HepG2 (cell line): ENCODE measurements around the gene HCRT.

Experiments
- HDAC6 ChIP-seq: fragments of 200-600 bp; sonication (generic); IDR thresholded peaks from 2 replicates; pipeline ENCODE4 v1.7.0; 2017; ENCODE audit warnings: mild to moderate bottlenecking, antibody characterized with exemption, low read length, low read depth
- KLF16 ChIP-seq, 2 experiments: sonication (generic) in 1 of 2; formaldehyde crosslinking in 1 of 2; IDR thresholded peaks; 2 replicates each; pipeline versions ENCODE4 v1.6.1 to v1.8.0; 2016 to 2023; ENCODE audit warnings: missing genetic modification reagents in 2 of 2, missing compliant biosample characterization in 1 of 2
- RELA ChIP-seq: sonication (generic); formaldehyde crosslinking; IDR thresholded peaks from 2 replicates; pipeline ENCODE4 v1.4.0; 2020; ENCODE audit warnings: missing genetic modification reagents
- THYN1 ChIP-seq: sonication (generic); formaldehyde crosslinking; IDR thresholded peaks from 2 replicates; pipeline ENCODE4 v1.8.1; 2023; ENCODE audit warnings: low read depth, mild to moderate bottlenecking, moderate library complexity, missing genetic modification reagents, borderline replicate concordance
- ZNF430 ChIP-seq: sonication (generic); formaldehyde crosslinking; IDR thresholded peaks from 2 replicates; pipeline ENCODE4 v1.9.0; 2021; ENCODE audit warnings: mild to moderate bottlenecking, missing genetic modification reagents
- TF ChIP-seq, protein P1 (sequence below): sonication (generic); formaldehyde crosslinking; IDR thresholded peaks from 2 replicates; pipeline ENCODE4 v1.4.0; 2020; ENCODE audit warnings: missing genetic modification reagents
- TF ChIP-seq, protein P2 (sequence below): sonication (generic); formaldehyde crosslinking; IDR thresholded peaks from 2 replicates; pipeline ENCODE4 v1.8.0; 2022; ENCODE audit warnings: mild to moderate bottlenecking, missing genetic modification reagents
- TF ChIP-seq, protein P3 (sequence below): sonication (generic); formaldehyde crosslinking; IDR thresholded peaks from 2 replicates; pipeline ENCODE4 v1.8.1; 2023; ENCODE audit warnings: mild to moderate bottlenecking, missing genetic modification reagents
- TF ChIP-seq, protein P4 (sequence below): sonication (generic); formaldehyde crosslinking; IDR thresholded peaks from 2 replicates; pipeline ENCODE4 v1.5.0; 2020; ENCODE audit warnings: mild to moderate bottlenecking, missing genetic modification reagents, moderate library complexity

DNA sequence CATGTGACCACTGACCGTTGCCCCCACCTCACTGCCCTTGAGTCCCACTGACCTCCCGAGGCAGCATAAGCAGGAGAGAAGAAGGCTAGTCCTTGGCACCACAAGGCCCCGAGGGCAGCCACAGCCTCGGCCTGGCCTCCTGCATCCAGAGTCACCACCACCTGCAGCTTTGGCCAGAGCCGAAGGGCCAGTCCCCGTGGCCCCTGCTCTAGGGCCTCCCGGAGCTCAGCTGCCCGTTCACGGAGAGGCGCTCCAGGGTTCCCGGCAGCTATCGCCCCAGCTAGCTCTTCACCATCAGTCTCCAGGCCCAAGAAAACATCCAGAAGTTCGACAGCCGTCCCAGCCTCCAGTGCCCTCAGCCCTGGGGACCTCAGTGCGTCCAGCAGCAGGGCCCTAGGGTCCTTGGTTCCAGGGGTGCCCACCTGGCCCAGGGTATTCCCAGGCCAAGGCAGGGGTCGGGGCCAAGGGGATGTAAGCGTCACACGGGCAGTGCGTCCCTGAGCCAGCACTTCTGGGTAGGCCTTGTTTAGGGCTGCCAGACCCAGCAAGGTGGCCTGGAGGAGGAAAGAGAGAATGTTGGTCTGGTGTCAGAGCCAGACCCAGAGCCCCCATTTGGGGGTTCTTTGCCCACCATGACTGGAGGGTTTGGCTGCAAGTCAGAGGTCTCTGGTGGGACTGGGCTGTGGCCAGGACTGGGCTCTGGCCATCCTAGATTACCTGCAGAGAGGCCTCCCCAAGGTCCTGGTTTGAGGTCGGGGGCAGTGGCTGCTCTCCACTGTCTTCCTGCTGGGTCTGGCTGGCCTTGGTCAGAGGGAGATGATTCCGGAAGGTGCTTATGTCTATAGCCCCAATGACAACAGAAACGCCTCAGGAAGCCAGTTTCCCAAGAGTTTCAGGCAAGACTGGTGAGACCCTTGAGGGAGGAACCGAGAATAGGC is 7.2 kb upstream of the HCRT start:
- TF ChIP-seq HDAC6 (no peak), ZNF430 (CRISPR knock-in tag) (no peak), THYN1 (CRISPR knock-in tag) (no peak), KLF16 (CRISPR knock-in tag; IDR thresholded peaks at IDR 0.05) (no peak), RELA (CRISPR knock-in tag) (no peak)
- TF ChIP-seq, protein P1, sequence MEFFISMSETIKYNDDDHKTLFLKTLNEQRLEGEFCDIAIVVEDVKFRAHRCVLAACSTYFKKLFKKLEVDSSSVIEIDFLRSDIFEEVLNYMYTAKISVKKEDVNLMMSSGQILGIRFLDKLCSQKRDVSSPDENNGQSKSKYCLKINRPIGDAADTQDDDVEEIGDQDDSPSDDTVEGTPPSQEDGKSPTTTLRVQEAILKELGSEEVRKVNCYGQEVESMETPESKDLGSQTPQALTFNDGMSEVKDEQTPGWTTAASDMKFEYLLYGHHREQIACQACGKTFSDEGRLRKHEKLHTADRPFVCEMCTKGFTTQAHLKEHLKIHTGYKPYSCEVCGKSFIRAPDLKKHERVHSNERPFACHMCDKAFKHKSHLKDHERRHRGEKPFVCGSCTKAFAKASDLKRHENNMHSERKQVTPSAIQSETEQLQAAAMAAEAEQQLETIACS (CRISPR knock-in tag): no peak
- TF ChIP-seq, protein P2, sequence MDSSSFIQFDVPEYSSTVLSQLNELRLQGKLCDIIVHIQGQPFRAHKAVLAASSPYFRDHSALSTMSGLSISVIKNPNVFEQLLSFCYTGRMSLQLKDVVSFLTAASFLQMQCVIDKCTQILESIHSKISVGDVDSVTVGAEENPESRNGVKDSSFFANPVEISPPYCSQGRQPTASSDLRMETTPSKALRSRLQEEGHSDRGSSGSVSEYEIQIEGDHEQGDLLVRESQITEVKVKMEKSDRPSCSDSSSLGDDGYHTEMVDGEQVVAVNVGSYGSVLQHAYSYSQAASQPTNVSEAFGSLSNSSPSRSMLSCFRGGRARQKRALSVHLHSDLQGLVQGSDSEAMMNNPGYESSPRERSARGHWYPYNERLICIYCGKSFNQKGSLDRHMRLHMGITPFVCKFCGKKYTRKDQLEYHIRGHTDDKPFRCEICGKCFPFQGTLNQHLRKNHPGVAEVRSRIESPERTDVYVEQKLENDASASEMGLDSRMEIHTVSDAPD: no peak
- TF ChIP-seq, protein P3, sequence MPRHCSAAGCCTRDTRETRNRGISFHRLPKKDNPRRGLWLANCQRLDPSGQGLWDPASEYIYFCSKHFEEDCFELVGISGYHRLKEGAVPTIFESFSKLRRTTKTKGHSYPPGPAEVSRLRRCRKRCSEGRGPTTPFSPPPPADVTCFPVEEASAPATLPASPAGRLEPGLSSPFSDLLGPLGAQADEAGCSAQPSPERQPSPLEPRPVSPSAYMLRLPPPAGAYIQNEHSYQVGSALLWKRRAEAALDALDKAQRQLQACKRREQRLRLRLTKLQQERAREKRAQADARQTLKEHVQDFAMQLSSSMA (CRISPR knock-in tag): no peak
- TF ChIP-seq, protein P4, sequence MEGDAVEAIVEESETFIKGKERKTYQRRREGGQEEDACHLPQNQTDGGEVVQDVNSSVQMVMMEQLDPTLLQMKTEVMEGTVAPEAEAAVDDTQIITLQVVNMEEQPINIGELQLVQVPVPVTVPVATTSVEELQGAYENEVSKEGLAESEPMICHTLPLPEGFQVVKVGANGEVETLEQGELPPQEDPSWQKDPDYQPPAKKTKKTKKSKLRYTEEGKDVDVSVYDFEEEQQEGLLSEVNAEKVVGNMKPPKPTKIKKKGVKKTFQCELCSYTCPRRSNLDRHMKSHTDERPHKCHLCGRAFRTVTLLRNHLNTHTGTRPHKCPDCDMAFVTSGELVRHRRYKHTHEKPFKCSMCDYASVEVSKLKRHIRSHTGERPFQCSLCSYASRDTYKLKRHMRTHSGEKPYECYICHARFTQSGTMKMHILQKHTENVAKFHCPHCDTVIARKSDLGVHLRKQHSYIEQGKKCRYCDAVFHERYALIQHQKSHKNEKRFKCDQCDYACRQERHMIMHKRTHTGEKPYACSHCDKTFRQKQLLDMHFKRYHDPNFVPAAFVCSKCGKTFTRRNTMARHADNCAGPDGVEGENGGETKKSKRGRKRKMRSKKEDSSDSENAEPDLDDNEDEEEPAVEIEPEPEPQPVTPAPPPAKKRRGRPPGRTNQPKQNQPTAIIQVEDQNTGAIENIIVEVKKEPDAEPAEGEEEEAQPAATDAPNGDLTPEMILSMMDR (CRISPR knock-in tag): no peak
